HG03039 (cell line): Measurements from ENCODE around the gene TSPAN14.

Source experiments
- ATAC-seq: cut with Tn5 transposase; IDR thresholded peaks from one replicate; pipeline ENCODE4 v1.9.1; 2021; ENCODE audit warnings: mild to moderate bottlenecking, moderate library complexity; ENCODE audit not compliant: unreplicated experiment

The TSPAN14 gene

DNA sequence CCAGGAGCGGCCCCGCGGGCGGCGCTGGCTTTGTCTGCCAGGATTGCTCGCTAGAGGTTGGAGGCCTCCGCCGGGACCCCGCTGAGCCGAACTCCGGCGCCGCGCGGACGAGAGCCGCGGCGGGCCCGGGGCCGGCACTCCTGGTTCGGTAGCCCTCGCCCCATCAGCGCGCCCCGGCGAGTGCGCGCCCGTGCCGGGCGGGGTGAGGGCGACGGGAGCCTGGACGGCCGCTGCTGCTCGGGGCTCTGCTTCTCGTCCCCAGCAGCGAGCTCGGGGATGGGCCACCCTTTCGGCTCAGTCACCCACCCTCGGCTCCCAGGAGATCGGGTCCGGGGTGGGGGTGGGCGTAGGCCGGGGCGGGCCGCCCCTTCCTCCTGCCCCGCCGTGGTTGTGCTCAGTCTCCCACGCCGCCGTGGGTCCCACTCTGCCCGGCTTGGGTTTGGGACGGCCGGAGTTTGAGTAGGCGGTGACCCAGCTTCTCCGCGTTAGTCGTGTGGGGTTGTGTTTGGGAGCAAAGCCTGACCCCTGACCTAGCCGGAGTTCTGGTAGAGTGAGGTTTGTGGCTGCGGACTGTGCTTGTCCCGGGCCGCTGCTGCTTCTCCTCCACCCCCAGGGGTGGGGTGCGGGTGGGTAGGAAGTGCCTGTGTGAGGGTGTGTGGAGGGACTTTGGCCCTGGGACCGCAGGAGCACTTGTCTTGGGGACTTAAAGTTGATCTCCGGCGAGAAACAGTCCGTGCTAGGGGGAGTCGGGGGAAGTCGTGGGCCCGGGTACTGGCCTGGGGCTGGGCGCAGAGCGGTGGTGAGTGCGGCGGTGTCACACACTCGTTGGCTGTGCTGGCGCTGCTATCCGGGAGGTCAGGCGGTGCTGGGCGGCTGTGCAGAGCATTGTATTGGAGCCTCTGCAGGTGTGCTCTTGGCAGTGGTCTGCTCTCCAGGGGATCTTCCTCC lies 677 bp downstream of the TSPAN14 start:
- ATAC-seq: peak; percentile 16

- ATAC-seq: no peak
Measured at GRCh38 chr10:80455461-80456349, 1.6 kb downstream of the TSPAN14 start.

- no peak for ATAC-seq
Measured at GRCh38 chr10:80457554-80458262, 3.6 kb downstream of the TSPAN14 start.

GRCh38 chr10:80458263-80458625 lies 4.1 kb downstream of the TSPAN14 start:
- ATAC-seq: no peak

- no peak for ATAC-seq
Measured at GRCh38 chr10:80458638-80459037, 4.5 kb downstream of the TSPAN14 start.

DNA sequence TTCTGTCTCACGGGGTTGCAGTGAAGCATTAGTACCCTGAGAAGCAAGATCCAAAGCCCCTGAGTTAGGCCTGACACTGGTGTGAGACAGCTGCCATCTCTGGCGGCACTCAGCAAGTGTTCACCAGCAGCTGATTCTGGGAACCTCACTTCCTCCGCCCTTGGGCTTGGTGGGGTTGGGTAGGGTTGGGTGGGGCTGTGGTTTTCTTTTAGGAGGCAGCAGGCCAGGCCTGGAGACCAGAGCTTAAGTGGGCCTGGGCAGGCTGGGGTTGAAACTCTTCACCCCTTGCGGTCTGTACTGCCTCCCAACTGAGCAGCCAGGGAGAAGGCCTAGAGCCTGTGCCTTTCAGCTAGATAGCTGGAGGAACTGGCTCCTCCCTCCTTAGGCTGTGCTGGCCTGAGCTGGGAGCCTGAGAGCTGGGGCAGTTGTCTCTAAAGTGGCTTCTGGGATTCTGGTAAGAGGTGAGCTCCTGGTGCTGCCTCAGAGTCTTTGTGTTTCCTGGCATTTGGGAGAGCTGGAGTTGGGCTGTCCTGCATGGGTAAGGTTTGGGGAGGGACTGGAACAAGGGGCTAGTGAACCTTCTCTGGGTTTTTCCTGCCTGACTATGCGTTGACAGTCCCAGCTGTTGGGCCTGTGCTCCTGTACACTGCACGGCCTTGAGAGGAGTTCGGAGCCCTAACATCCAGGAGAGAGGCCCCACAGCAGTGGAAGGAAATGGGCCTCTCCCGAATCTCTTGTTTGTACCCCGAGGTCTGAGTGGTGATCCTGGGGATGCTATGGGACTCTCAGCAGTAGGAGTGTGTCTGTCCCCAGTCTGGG lies 5.1 kb downstream of the TSPAN14 start:
- peak; percentile 40 for ATAC-seq

DNA sequence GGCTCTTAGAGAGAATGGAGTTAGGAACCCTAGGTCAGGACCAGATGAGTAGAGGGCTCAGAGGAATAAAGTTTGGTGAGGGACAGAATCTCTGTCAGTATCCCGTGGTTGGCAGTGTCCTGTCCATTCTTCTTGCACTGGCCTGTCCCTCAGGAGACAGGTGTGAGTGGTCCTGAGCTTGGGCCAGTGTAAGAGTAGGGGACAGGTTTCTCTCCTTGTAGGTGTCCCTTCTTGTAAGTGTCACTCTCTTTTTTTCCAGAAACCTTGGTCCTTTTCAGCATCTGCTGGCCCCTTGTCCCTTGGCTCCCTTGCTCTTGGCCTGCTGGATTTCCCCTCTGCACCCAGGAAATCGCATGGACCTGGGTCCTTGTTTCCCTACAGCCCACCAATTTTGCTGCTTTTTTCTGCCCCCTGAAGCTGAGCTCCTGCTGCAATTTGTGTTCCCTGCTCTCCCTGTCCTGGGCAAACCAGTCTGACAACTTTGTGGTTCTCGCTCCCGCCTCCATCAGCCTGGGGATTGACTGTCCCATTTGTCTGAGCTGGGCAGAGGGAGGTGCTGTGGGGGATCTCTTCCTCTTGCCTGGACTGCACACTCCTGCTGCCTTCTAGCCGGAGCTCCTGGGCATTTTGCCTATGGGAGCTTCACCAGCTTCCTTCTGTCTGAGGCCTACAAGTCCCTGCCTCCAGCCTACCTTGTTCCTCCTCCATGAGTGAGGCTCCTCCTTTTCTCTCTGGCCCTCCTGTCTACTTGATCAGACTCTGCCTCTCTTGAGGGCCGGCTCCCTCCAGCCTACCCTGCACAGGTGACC lies 6.5 kb downstream of the TSPAN14 start:
- ATAC-seq: no peak

GRCh38 chr10:80461208-80462183 lies 7.4 kb downstream of the TSPAN14 start:
- no peak for ATAC-seq

GRCh38 chr10:80462299-80462980 lies 8.3 kb downstream of the TSPAN14 start:
- ATAC-seq: no peak

- no peak for ATAC-seq
Measured at GRCh38 chr10:80462981-80463741, 9.1 kb downstream of the TSPAN14 start.

- ATAC-seq: no peak
Measured at GRCh38 chr10:80463868-80464267, 9.8 kb downstream of the TSPAN14 start.

DNA sequence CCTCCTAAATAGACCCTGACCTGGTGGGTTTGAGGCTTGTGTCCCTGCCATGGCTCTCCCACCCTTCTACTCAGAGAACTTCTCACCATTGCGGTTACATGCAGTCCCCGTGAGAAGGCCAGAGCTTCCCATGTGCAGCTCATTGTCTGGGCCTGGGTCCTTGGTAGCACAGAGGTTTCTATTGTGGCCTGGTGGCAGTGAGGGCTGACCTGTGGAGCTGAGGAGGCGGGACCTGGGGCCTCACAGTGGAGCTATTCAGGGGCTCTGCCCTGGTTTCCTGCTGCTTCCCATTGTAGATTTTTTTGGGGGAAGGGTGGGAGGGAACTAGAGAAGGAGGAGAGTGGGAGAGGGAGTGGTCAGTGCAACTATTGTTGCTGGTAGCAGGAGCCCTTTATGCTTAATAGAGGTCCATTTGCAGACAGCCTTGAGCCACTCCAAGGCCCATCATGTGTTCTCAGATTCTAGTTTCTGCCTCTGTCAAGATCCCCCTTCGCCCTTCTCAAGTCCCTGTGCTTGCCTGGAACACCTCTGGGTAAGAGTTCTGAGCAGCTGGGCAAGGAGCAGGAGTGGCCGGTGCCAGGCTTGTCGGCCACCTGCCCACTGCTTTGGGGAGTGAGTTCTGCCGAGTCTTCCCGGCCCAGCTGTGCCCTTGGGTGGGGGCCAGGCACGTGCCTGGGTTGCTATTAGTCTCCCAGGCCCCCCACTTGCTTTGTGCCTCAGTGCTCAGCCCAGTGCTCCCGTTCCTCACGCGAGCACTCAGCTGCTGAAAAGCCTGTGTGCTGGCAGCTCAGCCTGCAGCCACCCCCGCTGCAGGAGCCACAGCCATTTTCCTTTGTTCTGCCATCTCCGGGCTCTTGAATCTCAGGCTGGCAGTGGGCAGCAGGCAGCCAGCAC lies 10.7 kb downstream of the TSPAN14 start:
- no peak for ATAC-seq

DNA sequence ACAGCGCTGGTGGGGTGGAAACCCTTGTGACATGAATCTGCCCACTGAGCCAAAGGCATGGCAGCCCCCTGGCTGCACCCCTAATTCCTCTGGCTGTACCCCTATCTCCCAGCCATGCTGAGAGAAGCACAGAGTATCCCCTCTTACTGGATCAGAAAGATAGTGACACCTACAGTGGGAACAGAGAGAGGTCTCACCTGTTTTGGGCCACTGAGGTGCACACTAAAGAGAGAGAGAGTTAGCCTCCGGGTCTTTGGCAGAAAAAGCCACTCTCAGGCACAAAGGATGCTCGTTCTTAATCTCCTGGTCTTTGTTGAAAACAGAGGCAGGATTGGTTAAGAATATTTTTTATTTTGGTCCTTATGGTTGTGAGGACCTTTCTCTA lies 11.3 kb downstream of the TSPAN14 start:
- ATAC-seq: no peak

DNA sequence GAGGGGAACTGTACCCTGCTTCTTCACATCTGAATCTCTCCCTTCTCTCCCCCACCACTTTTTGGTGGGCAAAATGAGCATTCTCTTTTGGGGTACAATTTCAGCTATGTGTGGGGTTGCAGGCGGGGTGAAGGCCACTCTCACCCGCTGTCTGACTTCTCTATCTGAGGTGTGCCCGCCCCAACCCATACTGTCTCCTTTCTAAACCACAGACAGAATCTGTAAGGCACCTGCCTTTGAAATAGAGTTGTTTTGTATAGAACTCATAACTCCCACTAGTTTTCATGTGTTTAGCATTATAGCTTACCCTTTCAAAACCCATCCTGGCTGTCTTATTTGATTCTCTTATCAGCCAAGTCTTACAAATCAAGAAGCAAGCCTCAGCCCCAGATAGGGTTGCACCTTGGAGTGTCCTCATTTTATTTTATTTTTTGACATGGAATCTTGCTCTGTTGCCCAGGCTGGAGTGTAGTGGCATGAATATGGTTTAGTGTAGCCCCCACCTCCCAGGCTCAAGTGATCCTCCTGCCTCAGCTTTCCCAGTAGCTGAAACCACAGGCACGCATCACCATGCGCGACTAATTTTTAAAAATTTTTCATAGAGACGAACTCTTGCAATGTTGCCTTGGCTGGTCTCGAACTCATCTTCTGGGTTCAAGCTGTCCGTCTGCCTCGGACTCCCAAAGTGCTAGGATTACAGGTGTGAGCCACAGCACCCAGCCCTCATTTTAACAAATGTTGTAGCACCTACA lies 11.9 kb downstream of the TSPAN14 start:
- ATAC-seq: no peak

- ATAC-seq: no peak
Measured at GRCh38 chr10:80466724-80467326, 12.7 kb downstream of the TSPAN14 start.
